Colonic mucosa (tissue), 4 donors: ENCODE data around the gene GLS2. TPM values are rescaled to one million over a fixed set of nuclear protein-coding genes. Genes with fewer than 3 reads are reported as not detected.

ENCODE experiments used
- DNase-seq: peaks from one replicate; pipeline ENCODE4 v3.0.0-alpha.2; 2020
- H3K27ac ChIP-seq: fragments of 200-600 bp; one replicate; pipeline ENCODE4 v1.8.0; 2021
- H3K27me3 ChIP-seq: fragments of 200-600 bp; one replicate; pipeline ENCODE4 v1.8.0; 2021
- H3K36me3 ChIP-seq: fragments of 200-600 bp; one replicate; pipeline ENCODE4 v1.8.0; 2021
- H3K4me1 ChIP-seq: fragments of 200-600 bp; one replicate; pipeline ENCODE4 v1.8.0; 2021; ENCODE audit warnings: mild to moderate bottlenecking
- H3K4me3 ChIP-seq: fragments of 200-600 bp; one replicate; pipeline ENCODE4 v1.8.0; 2021
- H3K9ac ChIP-seq, 2 donors: one replicate each; pipeline ENCODE4 v1.7.0; 2013; ENCODE audit warnings: control low read depth in 2 of 2, low read depth in 2 of 2, low read length in 2 of 2
- H3K9me3 ChIP-seq: fragments of 200-600 bp; one replicate; pipeline ENCODE4 v1.8.0; 2021
- intact Hi-C: fragments of 100-400 bp; cut with DNase I; formaldehyde crosslinking; loops from one replicate; pipeline ENCODE4 v1.14.1; 2022
- total RNA-seq, 2 donors: library from RNA; stranded (reverse); fragmentation: NEBNext Ultra II Directional in 1 of 2; extraction: Animal tissue kit (Norgen Biotek cat#: 25700) in 1 of 2; gene quantifications; one replicate each; pipeline ENCODE4 v1.2.1, GENCODE V29; 2021
- TF ChIP-seq, protein P1 (sequence below): fragments of 200-600 bp; IDR thresholded peaks from one replicate; pipeline ENCODE4 v1.8.0; 2022; ENCODE audit warnings: antibody characterized with exemption, mild to moderate bottlenecking
- donor health status: healthy.
- donor health status: DM: no; HTN: no; CAD: no.
- donor health status: DM: no; HTN: no; CAD: no.

Gene GLS2
- total RNA-seq, result 1 to 10 TPM; 1.7 to 3.0 TPM

- intact Hi-C loops, result no loop called here
- peak; percentile 85 for DNase-seq
- no peaks in the 10 kb centered on the region for H3K9me3 ChIP-seq
- TF ChIP-seq, protein P1, sequence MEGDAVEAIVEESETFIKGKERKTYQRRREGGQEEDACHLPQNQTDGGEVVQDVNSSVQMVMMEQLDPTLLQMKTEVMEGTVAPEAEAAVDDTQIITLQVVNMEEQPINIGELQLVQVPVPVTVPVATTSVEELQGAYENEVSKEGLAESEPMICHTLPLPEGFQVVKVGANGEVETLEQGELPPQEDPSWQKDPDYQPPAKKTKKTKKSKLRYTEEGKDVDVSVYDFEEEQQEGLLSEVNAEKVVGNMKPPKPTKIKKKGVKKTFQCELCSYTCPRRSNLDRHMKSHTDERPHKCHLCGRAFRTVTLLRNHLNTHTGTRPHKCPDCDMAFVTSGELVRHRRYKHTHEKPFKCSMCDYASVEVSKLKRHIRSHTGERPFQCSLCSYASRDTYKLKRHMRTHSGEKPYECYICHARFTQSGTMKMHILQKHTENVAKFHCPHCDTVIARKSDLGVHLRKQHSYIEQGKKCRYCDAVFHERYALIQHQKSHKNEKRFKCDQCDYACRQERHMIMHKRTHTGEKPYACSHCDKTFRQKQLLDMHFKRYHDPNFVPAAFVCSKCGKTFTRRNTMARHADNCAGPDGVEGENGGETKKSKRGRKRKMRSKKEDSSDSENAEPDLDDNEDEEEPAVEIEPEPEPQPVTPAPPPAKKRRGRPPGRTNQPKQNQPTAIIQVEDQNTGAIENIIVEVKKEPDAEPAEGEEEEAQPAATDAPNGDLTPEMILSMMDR, result no peak
- H3K36me3 ChIP-seq, result no peaks in the 10 kb centered on the region
- H3K4me1 ChIP-seq, result peaks cover 9% of the 10 kb centered on the region
- H3K27ac ChIP-seq, result no peak within 1 kb of the TSS
- H3K4me3 ChIP-seq, result peak within 1 kb of the TSS; percentile 69
- H3K27me3 ChIP-seq, result peaks cover 5% of the 10 kb centered on the region
- H3K9ac ChIP-seq, result peak within 1 kb of the TSS; percentile 27 to 56
Observed at GRCh38 chr12:56488041-56488955, at the start of gene GLS2. GLS2 (minus strand) TSS chr12:56488161; CDS start chr12:56488118, 43 bp downstream.

- Histone ChIP-seq H3K9ac (no peak overlapping the region), H3K27me3 (no peaks in the 10 kb centered on the region), H3K4me3 (no peak overlapping the region), H3K9me3 (no peaks in the 10 kb centered on the region), H3K4me1 (no peaks in the 10 kb centered on the region), H3K36me3 (no peaks in the 10 kb centered on the region), H3K27ac (no peak overlapping the region)
- TF ChIP-seq, protein P1, result no peak
- DNase-seq, result no peak
- intact Hi-C loops, result no loop called here
Observed at GRCh38 chr12:56537546-56537945, 49.6 kb upstream of the GLS2 start.

DNA sequence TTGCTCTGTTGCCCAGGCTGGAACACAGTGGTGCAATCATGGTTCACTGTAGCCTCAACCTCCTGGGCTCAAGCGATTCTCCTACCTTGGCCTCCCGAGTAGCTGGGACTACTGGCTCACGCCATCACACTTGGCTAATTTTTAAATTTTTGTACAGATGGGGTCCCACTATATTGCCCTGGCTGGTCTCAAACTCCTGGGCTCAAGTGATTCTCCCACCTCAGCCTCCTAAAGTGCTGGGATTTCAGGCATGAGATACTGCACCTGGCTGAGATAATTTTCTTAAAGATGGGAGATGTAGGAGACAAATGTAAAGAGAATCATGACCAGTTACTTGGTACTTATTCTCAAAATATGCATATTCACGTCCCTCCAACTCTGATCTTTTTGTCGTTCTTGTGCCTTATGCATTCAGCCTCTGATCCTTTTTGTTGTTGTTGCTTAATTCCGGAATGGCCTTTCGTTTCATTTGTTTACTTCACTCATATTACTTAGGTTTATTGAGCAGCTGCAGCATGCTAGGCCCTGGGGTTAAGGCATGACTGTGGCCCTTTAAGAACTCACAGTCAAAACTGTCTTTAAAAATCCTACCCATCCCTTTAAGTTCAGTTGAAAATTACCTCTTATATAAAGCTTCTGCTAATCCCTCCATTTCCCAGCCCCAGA is 42.6 kb upstream of the GLS2 start:
- Histone ChIP-seq H3K27ac (no peak overlapping the region), H3K27me3 (no peaks in the 10 kb centered on the region), H3K4me3 (no peak overlapping the region), H3K4me1 (peaks cover 4% of the 10 kb centered on the region), H3K9me3 (no peaks in the 10 kb centered on the region), H3K9ac (no peak overlapping the region), H3K36me3 (no peaks in the 10 kb centered on the region)
- DNase-seq, result no peak
- intact Hi-C loops, result no loop called here
- TF ChIP-seq, protein P1, result no peak

- H3K27ac ChIP-seq, result no peak overlapping the region
- H3K36me3 ChIP-seq, result no peaks in the 10 kb centered on the region
- H3K27me3 ChIP-seq, result no peaks in the 10 kb centered on the region
- H3K9ac ChIP-seq, result no peak overlapping the region
- peaks cover 4% of the 10 kb centered on the region for H3K4me1 ChIP-seq
- TF ChIP-seq, protein P1, result no peak
- H3K4me3 ChIP-seq, result no peak overlapping the region
- no peaks in the 10 kb centered on the region for H3K9me3 ChIP-seq
- DNase-seq, result no peak
- intact Hi-C loops, result no loop called here
Observed at GRCh38 chr12:56529656-56530055, 41.7 kb upstream of the GLS2 start.

GRCh38 chr12:56528846-56529245 is 40.9 kb upstream of the GLS2 start:
- no peak overlapping the region for H3K27ac ChIP-seq
- no peaks in the 10 kb centered on the region for H3K36me3 ChIP-seq
- no peak for DNase-seq
- H3K4me1 ChIP-seq, result peaks cover 4% of the 10 kb centered on the region
- no peak overlapping the region for H3K4me3 ChIP-seq
- H3K9ac ChIP-seq, result no peak overlapping the region
- H3K27me3 ChIP-seq, result no peaks in the 10 kb centered on the region
- H3K9me3 ChIP-seq, result no peaks in the 10 kb centered on the region
- TF ChIP-seq, protein P1, result no peak
- intact Hi-C loops, result no loop called here
